Astrocyte (in vitro differentiated cells and primary cell): Measurements from ENCODE around the gene HNMT. TPM values are rescaled to one million over a fixed set of nuclear protein-coding genes. Genes with fewer than 3 reads are reported as not detected.

Source experiments
- DNase-seq: peaks from one replicate; pipeline ENCODE4 v3.0.0-alpha.2; 2010; ENCODE audit warnings: low read depth
- FAIRE-seq: peaks from 2 replicates; lab custom pipeline; 2011; peaks lifted over from hg19 to GRCh38; lab: Jason Lieb, UNC
- H2AFZ ChIP-seq: 2 replicates; pipeline ENCODE4 v1.6.0; 2012; ENCODE audit warnings: low read depth, low read length, inconsistent platforms
- H3K27ac ChIP-seq: 2 replicates; pipeline ENCODE4 v1.5.1; 2011; ENCODE audit warnings: low read depth, low read length, inconsistent platforms
- H3K27me3 ChIP-seq: 2 replicates; pipeline ENCODE4 v1.6.0; 2011; ENCODE audit warnings: low read length, inconsistent platforms; ENCODE audit not compliant: insufficient read depth
- H3K36me3 ChIP-seq: 2 replicates; pipeline ENCODE4 v1.5.1; 2011; ENCODE audit warnings: low read length, inconsistent platforms; ENCODE audit not compliant: insufficient read depth
- H3K4me1 ChIP-seq: 2 replicates; pipeline ENCODE4 v1.5.1; 2011; ENCODE audit warnings: low read length, inconsistent platforms; ENCODE audit not compliant: insufficient read depth
- H3K4me2 ChIP-seq: 2 replicates; pipeline ENCODE4 v1.6.0; 2012; ENCODE audit warnings: low read length, inconsistent platforms
- H3K4me3 ChIP-seq: 2 replicates; pipeline ENCODE4 v1.5.1; 2011; ENCODE audit warnings: low read depth, mild to moderate bottlenecking, low read length, inconsistent platforms; ENCODE audit not compliant: insufficient read depth
- H3K79me2 ChIP-seq: 2 replicates; pipeline ENCODE4 v1.6.0; 2012; ENCODE audit warnings: mild to moderate bottlenecking, low read length, inconsistent platforms; ENCODE audit not compliant: insufficient read depth
- H3K9ac ChIP-seq: 2 replicates; pipeline ENCODE4 v1.6.0; 2012; ENCODE audit warnings: mild to moderate bottlenecking, low read length, inconsistent platforms
- H3K9me3 ChIP-seq: 2 replicates; pipeline ENCODE4 v1.5.1; 2012; ENCODE audit warnings: low read depth, mild to moderate bottlenecking, low read length, inconsistent platforms; ENCODE audit not compliant: insufficient read depth
- H4K20me1 ChIP-seq: 2 replicates; pipeline ENCODE4 v1.6.0; 2012; ENCODE audit warnings: low read length, inconsistent platforms; ENCODE audit not compliant: insufficient read depth
- H3K27ac Mint-ChIP-seq: one replicate; pipeline ENCODE4 v1.8.0; 2021; ENCODE audit warnings: mild to moderate bottlenecking, mixed read lengths; ENCODE audit not compliant: unreplicated experiment
- H3K27me3 Mint-ChIP-seq: one replicate; pipeline ENCODE4 v1.8.0; 2021; ENCODE audit warnings: low read depth, mixed read lengths; ENCODE audit not compliant: unreplicated experiment
- H3K36me3 Mint-ChIP-seq: one replicate; pipeline ENCODE4 v1.8.0; 2021; ENCODE audit warnings: low read depth, mixed read lengths; ENCODE audit not compliant: unreplicated experiment
- H3K4me1 Mint-ChIP-seq: one replicate; pipeline ENCODE4 v1.8.0; 2021; ENCODE audit warnings: low read depth, mixed read lengths; ENCODE audit not compliant: unreplicated experiment
- H3K4me3 Mint-ChIP-seq: one replicate; pipeline ENCODE4 v1.8.0; 2021; ENCODE audit warnings: mild to moderate bottlenecking, moderate library complexity, mixed read lengths; ENCODE audit not compliant: unreplicated experiment
- H3K9me3 Mint-ChIP-seq: one replicate; pipeline ENCODE4 v1.8.0; 2021; ENCODE audit warnings: mild to moderate bottlenecking, mixed read lengths; ENCODE audit not compliant: unreplicated experiment
- EZH2 ChIP-seq: IDR thresholded peaks from 2 replicates; pipeline ENCODE4 v1.6.1; 2012; ENCODE audit warnings: mild to moderate bottlenecking, low read length, inconsistent platforms; ENCODE audit not compliant: insufficient read depth
- total RNA-seq: library from RNA; stranded (reverse); gene quantifications from 2 replicates; pipeline ENCODE4 v1.2.1, GENCODE V29; 2021
- TF ChIP-seq, protein P1 (sequence below): IDR thresholded peaks from 2 replicates; pipeline ENCODE4 v1.5.1; 2011; ENCODE audit warnings: low read depth, mild to moderate bottlenecking, inconsistent platforms, low read length, moderate library complexity; ENCODE audit not compliant: insufficient read depth

Gene HNMT
- total RNA-seq, 1 donor from 2014 or later: 15.3 TPM

DNA sequence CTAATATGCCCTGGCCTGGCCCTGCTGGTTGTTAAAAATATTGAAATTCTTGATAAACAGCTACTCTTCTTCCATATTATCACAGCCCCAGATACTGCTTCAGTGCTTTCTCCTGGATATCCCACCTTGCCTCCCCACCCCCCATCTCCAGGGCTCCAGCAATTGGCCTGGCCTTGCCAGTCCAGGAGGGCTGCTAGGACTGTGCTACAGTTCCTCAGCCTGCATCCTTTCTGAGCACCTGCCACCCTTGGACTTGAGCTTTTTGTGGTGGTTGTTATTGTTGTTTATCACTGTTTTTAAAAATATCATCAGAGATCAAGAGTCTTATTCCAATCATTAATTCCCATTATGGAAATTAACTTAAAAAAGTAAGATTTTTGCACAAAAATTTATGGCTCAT is 13.5 kb downstream of the HNMT start:
- no peaks in the 10 kb centered on the region for H3K79me2 ChIP-seq
- H3K36me3 Mint-ChIP-seq: no peaks in the 10 kb centered on the region
- H3K9me3 ChIP-seq: no peaks in the 10 kb centered on the region
- DNase-seq (no peak), FAIRE-seq (no peak)
- no peak overlapping the region for H2AFZ ChIP-seq
- H3K4me3 ChIP-seq: no peak overlapping the region
- H3K27me3 Mint-ChIP-seq: no peaks in the 10 kb centered on the region
- no peaks in the 10 kb centered on the region for H3K36me3 ChIP-seq
- no peaks in the 10 kb centered on the region for H3K27me3 ChIP-seq
- no peaks in the 10 kb centered on the region for H3K9me3 Mint-ChIP-seq
- TF ChIP-seq, protein P1, sequence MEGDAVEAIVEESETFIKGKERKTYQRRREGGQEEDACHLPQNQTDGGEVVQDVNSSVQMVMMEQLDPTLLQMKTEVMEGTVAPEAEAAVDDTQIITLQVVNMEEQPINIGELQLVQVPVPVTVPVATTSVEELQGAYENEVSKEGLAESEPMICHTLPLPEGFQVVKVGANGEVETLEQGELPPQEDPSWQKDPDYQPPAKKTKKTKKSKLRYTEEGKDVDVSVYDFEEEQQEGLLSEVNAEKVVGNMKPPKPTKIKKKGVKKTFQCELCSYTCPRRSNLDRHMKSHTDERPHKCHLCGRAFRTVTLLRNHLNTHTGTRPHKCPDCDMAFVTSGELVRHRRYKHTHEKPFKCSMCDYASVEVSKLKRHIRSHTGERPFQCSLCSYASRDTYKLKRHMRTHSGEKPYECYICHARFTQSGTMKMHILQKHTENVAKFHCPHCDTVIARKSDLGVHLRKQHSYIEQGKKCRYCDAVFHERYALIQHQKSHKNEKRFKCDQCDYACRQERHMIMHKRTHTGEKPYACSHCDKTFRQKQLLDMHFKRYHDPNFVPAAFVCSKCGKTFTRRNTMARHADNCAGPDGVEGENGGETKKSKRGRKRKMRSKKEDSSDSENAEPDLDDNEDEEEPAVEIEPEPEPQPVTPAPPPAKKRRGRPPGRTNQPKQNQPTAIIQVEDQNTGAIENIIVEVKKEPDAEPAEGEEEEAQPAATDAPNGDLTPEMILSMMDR: no peak
- no peak for TF ChIP-seq EZH2
- H3K4me2 ChIP-seq: no peak overlapping the region
- no peak overlapping the region for H3K27ac ChIP-seq
- no peaks in the 10 kb centered on the region for H3K4me1 ChIP-seq
- H4K20me1 ChIP-seq: no peaks in the 10 kb centered on the region
- H3K4me1 Mint-ChIP-seq: peaks cover 3% of the 10 kb centered on the region
- H3K27ac Mint-ChIP-seq: no peak overlapping the region
- no peak overlapping the region for H3K4me3 Mint-ChIP-seq
- no peak overlapping the region for H3K9ac ChIP-seq

DNA sequence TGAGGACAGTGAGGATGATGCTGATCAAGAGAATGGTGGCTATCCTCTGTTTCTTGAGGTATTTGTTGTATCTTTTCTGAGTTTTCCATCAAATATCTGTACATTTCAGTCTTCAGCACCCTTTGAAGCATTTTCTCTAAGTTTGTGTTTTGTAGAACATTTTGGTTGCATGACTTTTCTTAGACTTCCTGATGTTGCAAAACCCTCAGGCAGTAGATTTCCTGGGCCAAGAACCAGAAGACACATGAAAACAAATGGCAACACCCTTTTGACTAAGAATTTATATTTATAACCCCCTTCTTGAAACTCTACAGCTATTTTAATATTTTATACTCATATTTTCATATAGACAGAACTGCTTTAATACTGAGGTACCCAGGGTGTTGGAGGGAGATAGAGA is 16.2 kb downstream of the HNMT start:
- no peaks in the 10 kb centered on the region for H3K9me3 Mint-ChIP-seq
- no peak overlapping the region for H3K4me3 ChIP-seq
- no peaks in the 10 kb centered on the region for H4K20me1 ChIP-seq
- H3K4me2 ChIP-seq: no peak overlapping the region
- no peaks in the 10 kb centered on the region for H3K27me3 Mint-ChIP-seq
- no peak overlapping the region for H3K27ac Mint-ChIP-seq
- H3K79me2 ChIP-seq: no peaks in the 10 kb centered on the region
- H3K9ac ChIP-seq: no peak overlapping the region
- TF ChIP-seq, protein P1: no peak
- TF ChIP-seq EZH2: no peak
- no peak for DNase-seq
- no peak overlapping the region for H3K27ac ChIP-seq
- H3K36me3 ChIP-seq: no peaks in the 10 kb centered on the region
- no peak overlapping the region for H3K4me3 Mint-ChIP-seq
- H2AFZ ChIP-seq: no peak overlapping the region
- no peaks in the 10 kb centered on the region for H3K9me3 ChIP-seq
- H3K27me3 ChIP-seq: no peaks in the 10 kb centered on the region
- no peaks in the 10 kb centered on the region for H3K4me1 ChIP-seq
- H3K4me1 Mint-ChIP-seq: peaks cover 3% of the 10 kb centered on the region
- no peak for FAIRE-seq
- no peaks in the 10 kb centered on the region for H3K36me3 Mint-ChIP-seq

DNA sequence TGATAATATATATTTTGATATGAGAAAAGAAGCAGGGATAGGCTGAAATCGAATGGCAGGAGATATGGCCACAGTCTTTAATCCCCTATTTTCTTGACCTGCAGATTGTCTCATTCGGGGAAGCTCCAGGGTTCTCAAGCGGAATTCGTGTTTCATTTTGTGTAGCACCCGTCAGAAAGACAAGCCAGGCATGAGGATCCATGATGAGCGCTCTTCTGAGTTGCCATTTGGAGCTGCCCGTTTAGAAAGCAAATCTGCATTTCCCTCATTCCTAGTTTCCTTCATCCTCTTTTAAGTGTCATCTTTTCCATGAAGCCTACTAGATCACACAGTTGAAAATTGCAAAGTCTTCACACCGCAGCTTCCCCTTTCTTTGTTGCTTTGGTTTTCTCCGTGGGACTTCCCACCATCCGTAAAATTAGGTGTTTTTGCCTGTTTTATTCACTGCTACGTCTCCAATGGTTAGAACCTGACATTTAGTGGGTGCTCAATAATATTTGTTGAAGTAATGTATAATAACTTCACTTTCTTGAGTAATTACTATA is 16.9 kb downstream of the HNMT start:
- H3K27ac Mint-ChIP-seq: no peak overlapping the region
- TF ChIP-seq EZH2: no peak
- TF ChIP-seq, protein P1: no peak
- Histone ChIP-seq H3K27ac (no peak overlapping the region), H3K79me2 (no peaks in the 10 kb centered on the region), H4K20me1 (no peaks in the 10 kb centered on the region), H3K4me1 (no peaks in the 10 kb centered on the region), H3K4me2 (no peak overlapping the region), H3K9ac (no peak overlapping the region), H3K27me3 (no peaks in the 10 kb centered on the region), H3K9me3 (no peaks in the 10 kb centered on the region), H3K4me3 (no peak overlapping the region), H2AFZ (no peak overlapping the region), H3K36me3 (no peaks in the 10 kb centered on the region)
- FAIRE-seq: no peak
- DNase-seq: no peak
- no peaks in the 10 kb centered on the region for H3K9me3 Mint-ChIP-seq
- no peak overlapping the region for H3K4me3 Mint-ChIP-seq
- H3K36me3 Mint-ChIP-seq: no peaks in the 10 kb centered on the region
- H3K4me1 Mint-ChIP-seq: peaks cover 2% of the 10 kb centered on the region
- H3K27me3 Mint-ChIP-seq: no peaks in the 10 kb centered on the region
